HG02759 (cell line): Measurements from ENCODE around the gene SEPTIN7.
"Not testable (repeated sequence)": the region's sequence is repeated elsewhere in the genome, so short reads cannot be mapped to it uniquely, and the experiment has no call there.

Source experiments
- ATAC-seq: cut with Tn5 transposase; IDR thresholded peaks from one replicate; pipeline ENCODE4 v1.9.1; 2021; ENCODE audit warnings: mild to moderate bottlenecking, moderate library complexity; ENCODE audit not compliant: unreplicated experiment

Gene SEPTIN7

DNA sequence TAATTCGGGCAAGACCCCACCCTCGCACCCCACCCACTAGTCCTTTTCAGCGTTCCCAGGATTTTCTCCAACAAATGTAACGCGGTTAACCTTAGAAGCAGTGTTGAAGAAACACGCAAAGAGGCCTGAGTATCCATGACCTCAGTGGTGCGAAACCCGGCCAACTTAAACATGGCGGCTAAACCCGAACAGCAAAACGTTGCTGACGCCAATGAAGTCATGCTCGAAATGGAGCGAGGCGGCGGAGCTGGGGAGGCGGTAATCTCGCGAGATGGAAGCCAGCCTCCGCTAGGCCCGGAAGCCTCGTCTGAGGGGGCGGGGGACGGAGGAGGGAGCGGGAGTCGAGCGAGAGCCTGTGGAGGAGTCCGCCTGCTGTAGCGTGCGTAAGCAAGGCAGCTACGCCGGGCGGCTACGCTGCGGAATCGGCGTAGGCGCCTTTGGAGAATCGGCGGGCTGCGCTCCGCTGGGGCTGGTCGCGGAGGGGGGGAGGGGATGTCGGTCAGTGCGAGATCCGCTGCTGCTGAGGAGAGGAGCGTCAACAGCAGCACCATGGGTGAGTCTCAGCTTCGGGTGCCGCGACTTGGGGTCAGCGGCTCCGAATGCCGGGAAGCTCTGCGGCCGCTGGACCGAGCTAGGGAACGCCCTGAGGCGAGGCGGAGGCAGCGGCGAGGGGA is at the start of gene SEPTIN7:
Gene SEPTIN7, plus strand, starts transcription at position 340 of the 674 bp plus-strand sequence. Its CDS starts 153 bp downstream, at position 493.
- ATAC-seq, result peak; percentile 87

DNA sequence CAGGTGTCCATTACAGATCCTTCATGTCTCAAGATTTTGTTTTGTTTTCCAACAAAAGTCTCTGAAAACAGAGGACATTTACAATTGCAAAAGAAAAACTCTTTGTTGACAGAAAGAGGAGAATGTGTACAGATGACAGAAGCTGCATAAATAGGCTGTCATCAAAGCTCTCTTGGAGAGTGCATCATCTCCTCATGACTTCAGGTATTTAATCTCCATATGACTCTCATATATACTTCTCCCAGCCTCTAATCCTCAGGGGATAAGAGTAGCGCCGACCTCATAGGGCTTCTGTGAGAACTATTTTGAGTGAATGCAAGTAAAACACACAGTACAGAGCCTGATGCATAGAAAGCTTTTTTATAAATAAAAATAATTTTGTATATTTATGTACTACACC is 48.1 kb upstream of the SEPTIN7 start:
- ATAC-seq, result no peak

DNA sequence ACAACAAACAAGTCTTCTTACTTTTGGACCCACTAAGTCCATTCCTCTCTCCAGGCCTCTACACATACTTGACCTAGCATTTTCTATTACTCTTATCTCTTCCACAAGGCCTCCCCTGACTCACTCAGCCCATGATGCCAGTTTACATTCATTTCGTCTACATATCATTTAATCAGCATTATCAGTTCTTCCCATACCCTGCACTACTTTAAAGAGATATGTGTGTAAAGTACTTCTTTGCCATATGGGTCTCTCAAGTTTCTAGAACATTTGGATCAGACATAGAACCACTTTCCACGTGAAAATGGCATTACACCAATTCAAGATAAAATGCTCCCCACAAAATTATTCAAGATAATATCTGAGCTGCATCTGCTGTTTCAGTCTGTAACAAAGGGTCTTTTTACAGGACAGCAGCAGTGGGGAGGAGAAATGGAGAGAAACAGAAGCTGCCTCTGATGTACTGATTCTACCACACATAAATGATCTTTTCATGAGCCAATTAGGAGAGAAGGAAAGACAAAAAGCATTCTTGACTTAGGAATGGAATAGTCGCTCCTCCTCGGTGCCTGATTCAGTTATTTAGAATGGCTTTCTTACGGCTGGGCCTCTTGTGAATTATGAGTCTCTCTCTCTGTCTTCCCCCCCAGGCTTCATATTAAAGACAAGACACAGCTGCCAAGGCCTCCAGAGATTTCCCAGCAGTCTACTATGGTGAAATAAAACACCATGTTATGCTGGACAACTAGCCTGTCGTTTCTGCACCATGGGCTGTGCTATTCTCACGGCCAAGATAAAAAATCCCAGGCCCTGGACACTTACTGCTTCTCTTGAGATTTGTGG is 46.9 kb upstream of the SEPTIN7 start:
- ATAC-seq, result no peak

DNA sequence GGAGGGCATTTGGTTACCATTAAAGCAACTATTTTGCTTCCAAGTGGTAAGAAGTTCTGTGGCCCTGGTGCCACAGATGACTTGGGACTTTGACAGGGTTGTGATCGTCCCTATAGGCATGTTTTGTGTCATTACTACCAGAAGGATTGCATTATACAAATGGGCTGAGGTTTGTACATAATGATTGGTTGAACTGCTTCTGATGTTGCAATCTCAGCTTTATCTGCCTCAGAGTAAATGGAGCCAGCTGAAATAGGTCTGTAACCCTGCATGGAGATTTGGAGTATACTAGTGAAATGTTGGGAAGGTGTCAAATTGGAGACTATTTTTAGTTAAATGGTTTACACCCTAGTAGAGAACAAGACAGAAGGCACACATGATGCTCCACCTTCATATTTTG is 46.1 kb upstream of the SEPTIN7 start:
- ATAC-seq, result no peak

DNA sequence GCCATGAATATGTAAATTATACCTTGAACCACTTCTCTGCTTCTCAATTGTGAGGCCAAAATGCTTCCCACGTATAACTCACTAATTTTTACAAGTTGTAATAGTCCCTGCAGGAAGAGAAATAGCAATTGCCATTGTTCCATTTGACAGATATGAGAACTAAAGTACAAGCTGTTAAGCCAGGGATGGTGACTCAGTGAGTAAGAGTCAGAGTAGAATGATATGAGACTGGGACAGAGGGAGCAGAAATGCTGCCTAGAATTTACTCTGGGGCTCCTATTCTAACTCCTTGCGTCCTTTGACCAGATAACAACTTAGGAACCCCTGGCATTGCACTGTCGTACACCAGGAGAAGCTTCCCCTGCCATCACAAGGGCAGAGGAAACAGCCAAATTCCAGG is 45.1 kb upstream of the SEPTIN7 start:
- no peak for ATAC-seq

DNA sequence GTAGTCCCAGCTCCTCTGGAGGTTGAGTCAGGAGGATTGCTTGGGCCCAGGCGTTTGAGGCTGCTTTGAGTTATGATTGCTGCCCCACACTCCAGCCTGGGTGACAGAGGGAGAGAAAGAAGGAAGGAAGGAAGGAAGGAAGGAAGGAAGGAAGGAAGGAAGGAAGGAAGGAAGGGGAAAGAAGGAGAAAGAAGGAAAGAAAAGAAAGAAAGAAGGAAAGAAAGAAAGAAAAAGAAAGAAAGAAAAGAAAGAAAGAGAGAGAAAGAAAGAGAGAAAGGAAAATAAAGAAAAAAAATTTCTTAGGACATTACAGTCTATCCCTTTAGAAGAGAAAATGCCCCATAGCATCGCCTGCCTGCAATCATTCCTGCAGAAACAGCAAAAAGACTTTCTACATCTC is 44.4 kb upstream of the SEPTIN7 start:
- ATAC-seq, result not testable (repeated sequence)

DNA sequence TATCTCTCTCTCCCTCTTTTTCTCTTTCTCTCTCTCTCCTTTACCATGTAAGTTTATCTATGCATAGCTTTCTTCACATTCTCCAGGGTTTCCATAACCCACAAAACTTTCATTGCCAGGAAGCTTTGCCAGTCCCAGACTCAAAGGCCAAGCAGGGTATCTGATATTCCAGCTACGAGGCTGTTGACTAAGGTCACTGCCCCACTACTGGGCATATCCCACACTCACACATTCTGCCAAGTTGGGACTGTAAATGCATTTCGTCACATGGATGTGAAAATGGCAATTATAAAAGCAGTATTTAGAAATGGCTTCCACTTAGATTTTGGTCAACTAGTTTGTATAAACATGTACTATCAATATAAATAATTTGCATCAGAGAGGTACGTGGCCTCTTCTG is 43.3 kb upstream of the SEPTIN7 start:
- ATAC-seq, result no peak

DNA sequence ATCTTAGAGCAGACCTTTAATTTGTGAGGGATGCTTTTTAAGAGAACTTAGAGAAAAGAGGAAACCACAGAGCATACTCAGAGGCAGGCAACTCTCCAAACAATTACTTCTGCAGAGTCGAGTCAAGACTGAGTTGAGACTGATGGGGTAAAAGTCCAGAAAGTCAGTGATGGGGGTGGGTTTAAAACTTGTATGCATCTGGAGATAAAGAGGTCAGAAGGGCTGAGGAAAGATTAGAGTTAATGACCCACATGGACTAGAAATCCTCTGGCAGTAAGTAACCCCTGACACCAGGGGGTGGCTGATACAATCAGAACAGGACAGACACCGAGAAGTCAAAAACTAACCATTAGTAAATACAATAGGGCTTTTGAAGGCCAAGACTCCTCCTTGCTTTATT is 42.4 kb upstream of the SEPTIN7 start:
- no peak for ATAC-seq

DNA sequence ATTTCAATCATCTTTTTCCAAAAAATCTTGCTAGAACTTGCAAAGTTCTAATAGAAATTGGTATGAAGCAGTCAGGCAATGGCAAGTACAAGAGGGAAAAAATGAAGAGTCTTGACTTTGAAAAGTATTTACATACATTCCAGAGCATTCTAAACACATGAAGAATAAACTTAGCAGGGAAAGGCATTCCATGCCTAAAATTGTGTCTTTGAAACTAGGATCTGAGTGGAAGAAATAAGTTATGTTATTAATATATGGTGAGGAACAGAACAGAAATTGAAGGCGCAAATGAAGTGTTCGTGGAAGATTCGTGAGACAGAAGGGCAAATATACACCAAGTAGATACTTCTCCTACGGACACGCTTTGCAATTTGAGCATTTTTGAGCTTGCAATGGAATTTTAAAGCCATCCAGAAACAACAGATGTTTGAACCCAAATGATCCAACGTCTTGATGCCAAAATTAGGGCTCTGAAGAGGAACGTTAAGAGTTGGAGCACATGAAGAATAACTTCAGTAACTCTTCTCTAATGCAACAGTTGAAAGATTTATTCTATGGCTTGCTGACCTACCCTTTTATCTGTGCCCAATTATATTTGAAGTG is 40.6 kb upstream of the SEPTIN7 start:
- ATAC-seq, result no peak

DNA sequence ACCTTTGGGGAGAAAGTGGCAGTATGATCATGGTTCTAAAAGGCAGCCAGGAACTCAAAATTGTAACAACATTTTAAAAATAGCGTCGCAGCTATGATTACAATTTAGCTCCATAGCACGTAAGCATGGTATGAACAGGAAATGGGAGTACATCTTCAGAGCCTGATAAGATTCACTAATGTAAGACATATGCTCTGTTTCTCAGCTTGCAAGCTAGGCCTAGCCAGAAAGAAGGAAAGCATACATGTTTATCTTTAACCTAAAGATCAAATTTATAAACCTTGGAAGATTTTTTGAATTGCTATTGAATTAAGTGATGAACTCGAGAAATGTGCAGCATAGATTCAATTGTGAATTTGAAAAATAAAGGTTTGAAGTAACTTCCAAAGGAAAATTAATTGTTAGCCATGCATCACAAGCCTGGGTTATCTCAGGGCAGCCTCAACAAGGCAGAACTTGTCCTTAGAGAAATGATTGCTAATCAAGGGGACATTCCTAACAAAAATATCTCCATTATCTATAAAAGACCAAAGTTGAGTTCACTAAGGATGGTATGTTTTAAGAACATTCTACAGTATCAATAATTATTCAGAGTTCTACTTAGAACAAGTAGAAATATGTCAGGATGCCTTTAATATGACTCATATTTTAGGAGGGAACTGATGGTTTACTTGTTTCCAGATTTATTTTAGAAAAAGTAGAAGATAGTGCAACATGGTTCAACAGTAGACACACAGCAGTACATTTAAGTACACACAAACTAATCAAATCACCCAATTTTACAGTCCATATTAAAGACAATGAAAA is 38.8 kb upstream of the SEPTIN7 start:
- no peak for ATAC-seq

DNA sequence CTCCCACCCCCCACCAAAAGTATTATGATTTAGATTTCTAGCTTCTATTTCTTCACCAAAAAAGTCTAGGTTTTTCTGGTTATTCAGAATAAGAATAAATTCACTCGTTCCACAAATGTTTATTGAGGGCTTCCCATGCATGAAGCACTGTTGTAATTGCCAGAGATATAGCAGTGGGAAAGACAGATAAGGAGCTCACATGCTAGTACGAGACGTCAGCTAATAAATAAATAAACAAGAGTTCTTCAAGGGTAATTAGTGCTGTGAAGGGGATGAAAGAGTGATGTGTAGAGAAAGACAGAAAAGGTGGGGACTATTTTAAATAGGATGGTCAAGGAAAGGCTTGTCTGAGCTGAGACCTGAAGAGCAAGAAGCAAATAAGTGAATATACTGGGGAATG is 38.1 kb upstream of the SEPTIN7 start:
- no peak for ATAC-seq

DNA sequence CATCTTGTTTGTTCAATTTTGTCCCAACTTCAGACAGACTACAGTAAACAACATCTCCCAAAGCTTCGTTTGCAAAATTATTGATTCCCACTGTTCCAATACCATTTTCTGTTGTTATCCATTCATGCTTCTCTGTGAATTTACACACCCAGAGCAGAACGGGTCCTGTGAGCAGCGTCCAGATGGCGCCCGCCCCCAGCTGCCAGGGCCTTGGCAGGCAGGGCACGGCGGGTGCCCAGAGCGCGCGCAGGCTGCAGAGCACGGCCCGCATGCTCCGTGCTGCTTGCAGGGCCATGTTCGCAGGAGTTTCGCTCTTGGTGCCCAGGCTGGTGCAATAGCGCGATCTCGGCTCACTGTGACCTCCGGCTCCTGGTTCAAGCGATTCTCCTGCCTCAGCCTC is 32.5 kb upstream of the SEPTIN7 start:
- no peak for ATAC-seq

DNA sequence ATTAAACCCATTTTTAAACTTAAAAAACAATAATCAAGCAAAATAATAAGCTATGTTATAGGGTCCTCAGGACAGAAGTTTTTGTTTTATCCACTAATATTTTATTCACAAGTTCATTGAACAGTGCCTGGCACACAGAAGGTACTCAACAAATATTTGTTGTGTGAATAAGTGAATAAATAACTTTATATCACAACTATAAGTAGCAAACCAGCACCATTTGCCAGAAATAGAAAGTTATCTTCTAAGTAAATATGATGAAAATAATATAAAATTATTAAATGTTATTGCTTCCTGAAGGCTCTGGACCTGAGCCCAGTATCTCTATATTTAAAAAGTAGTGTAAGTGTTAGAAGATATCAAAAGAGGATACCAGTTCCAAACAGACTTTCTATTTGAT is 29.1 kb upstream of the SEPTIN7 start:
- ATAC-seq, result no peak

DNA sequence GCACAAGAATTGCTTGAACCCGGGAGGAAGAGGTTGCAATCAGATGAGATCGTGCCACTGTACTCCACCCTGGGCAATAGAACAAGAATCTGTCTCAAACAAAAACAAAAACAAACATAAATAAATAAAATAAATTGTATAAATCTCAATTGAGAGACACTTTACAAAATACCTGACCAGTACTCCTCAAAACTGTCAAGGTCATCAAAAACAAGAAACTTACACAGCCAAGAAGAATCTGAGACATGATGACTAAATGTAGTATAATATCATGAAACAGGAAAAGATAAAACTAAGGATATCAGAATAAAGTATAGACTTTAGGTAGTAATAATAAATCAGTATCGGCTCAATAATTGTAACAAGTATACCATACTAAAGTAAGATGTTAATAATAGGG is 26.9 kb upstream of the SEPTIN7 start:
- no peak for ATAC-seq

DNA sequence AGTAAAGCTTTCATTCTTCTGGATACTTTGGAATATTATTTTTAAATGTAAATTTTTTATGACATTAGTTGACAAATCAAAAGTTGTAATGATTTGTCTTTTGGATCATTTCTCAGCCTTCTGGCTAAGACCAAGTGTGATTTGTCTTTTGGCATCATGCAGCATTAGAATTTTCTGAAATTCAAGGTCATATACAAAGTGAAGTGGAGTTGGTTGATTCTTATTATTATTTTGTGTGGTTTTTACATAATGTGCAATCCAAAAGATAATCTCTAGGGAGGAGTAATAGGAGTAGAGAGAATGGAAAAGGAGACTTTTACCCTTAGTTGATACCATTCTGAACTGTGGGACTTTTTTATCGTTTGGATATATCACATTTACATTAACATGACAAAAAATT is 24.2 kb upstream of the SEPTIN7 start:
- no peak for ATAC-seq

DNA sequence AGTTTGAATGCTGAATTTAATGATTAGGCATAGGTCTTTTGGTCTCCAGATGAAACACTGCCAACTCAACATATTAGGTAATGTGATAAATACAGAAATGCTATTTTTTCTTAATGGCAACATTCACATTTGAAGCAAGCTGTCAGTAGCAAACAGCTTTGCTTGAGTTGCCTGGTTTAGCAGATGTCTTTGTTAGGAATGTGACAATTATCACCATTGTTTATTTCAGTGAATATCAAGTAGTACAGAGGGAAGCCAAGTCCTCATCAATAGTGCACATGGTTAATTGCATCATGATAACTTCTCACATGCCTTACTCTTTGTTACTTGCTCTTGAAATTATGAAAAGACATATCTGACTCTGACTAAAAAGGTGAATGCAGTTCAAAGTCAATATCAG is 23.7 kb upstream of the SEPTIN7 start:
- ATAC-seq, result no peak

DNA sequence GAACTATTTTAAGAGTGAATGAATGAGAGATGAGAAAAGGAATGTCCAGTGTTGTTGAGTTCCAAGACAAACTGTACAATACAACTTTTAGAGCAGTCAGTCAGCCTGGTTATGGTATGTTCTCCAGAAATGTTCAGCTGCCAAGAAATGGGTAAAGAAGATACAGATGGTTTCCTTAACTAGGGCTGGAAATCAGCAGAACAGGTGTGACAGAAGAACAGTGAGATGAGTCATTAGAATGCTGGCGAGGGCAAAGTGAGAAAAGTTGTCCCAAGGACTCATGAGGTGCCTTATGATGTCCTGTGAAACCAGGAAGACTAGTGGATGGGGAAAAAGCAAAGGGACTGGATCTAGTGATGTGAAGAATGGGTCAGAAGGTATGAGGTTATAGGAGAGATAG is 20.8 kb upstream of the SEPTIN7 start:
- ATAC-seq, result no peak

DNA sequence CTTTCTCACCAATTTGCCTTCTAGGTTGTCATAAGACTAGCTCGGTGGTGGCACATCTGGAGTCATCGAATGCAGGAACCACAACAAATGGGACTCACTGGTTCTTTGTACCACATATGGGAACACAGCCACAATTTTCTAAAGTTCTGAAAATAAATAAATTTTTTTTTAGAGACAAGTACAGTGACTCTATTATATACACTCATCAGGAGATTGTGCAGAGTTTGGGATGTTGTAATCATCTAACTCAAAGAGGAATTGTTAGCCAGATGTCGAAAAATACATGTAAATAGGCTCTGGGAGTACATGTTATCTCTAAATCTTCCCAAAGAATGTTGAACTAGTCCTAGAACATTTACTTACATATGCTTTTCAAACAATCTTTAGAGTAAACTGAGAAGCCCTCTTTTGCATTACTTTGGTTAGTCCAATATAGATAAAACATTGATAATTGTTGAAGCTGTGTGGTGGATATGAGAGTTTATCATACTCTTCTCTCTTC is 19.6 kb upstream of the SEPTIN7 start:
- no peak for ATAC-seq

DNA sequence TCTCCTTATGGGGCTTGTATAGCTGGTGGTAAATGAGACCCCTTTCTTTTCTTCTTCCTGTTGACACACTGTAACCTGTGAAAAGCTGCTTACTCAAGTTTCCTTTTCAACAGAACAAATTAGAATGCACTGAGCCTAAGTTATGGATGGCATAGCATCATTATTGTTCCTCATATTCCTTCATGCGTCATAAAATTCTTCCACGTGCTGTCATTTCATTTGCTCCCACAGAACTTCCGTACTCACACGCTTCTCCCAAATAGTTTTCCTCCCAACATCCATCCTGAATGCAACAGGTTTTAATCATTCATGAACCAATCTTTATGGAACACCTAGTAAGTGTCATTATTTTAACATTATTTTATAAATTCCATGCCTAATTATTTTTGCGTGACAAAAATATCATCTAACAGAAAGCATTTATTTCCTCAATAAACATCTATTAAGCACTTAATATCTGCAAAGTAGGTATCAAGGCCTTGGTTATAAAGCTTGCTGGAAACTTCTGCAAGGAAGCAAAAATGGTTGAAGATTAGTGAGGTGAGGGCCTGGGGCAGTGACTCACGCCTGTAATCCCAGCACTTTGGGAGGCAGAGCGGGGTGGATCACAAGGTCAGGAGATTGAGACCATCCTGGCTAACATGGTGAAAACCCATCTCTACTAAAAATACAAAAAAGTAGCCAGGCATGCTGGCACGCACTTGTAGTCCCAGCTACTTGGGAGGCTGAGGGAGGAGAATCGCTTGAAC is 18.9 kb upstream of the SEPTIN7 start:
- no peak for ATAC-seq

DNA sequence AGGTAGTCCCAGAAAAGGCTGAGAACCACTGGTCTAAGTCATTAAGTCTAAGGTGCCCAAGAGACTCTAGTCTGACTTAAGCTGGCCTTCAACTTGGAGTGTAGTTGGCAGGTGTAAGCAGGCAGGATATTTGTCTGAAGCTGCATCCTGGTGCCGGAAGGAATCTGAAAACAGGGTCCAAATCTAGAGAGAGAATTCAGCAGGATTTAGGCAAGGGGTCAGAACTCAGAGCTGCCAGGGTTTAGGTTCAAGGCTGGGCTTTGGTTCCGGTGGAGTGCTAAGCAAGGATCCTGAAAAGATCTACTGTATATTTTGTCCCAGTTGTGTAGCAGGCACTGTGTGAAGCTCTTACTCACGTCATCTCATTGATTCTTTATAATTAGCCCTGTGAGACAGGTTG is 16.5 kb upstream of the SEPTIN7 start:
- no peak for ATAC-seq
